Uterus (tissue), 2 donors: Measurements from ENCODE around the gene PI16.

Experiments used
- CTCF ChIP-seq, 4 experiments: fragments of 200-600 bp in 2 of 4; fragments of 450-650 bp in 2 of 4; sonication (generic) in 2 of 4; IDR thresholded peaks; one replicate each; pipeline ENCODE4 v1.5.1; 2016 to 2019; ENCODE audit warnings: antibody characterized with exemption in 4 of 4, mild to moderate bottlenecking in 2 of 4, moderate library complexity in 1 of 4
- POLR2A ChIP-seq, 2 donors: fragments of 450-650 bp; IDR thresholded peaks; one replicate each; pipeline ENCODE4 v1.6.1; 2016; ENCODE audit warnings: antibody characterized with exemption in 2 of 2, mild to moderate bottlenecking in 1 of 2, moderate library complexity in 1 of 2

DNA sequence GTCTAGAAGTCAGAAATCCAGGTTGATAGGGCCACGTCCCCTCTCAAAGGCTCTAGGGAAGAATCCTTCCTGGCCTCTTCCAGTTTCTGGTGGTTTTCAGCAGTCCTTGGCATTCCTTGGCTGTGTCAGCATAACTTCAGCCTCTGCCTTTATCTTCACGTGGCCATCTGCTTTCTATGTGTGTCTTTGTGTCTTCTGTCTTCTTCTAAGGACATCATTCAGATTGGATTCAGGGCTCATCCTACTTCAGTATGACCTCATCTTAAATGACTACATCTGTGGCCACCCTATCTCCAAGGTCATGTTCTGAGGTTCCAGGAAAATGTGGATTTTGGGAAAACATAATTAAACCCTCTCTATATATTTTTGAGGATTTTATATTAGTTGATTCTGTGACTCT, 45.8 kb upstream of the PI16 start:
- no peak for TF ChIP-seq CTCF (IDR thresholded peaks at IDR 0.05)
- TF ChIP-seq POLR2A (IDR thresholded peaks at IDR 0.05) = no peak
